BJ (cell line): ENCODE data around the gene EXOSC5. TPM values are rescaled to one million over a fixed set of nuclear protein-coding genes. Genes with fewer than 3 reads are reported as not detected.

Experiments used
- CTCF ChIA-PET: fragments of 350-600 bp; formaldehyde crosslinking; extraction: SDS; loops from one replicate; lab custom pipeline; 2021; ENCODE audit warnings: antibody characterized with exemption, inconsistent platforms; lab: Yijun Ruan, JAX
- POLR2A ChIA-PET: fragments of 300-600 bp; sonication (Branson Sonifier 250); formaldehyde crosslinking; extraction: SDS; loops from one replicate; lab custom pipeline; 2021; ENCODE audit warnings: antibody characterized with exemption; lab: Charles Lee
- DNase-seq: peaks from one replicate; pipeline ENCODE4 v3.0.0-alpha.2; 2011; ENCODE audit warnings: low read depth
- H3K27me3 ChIP-seq: 2 replicates; pipeline ENCODE4 v1.6.0; 2011; ENCODE audit warnings: low read length; ENCODE audit not compliant: control insufficient read depth, insufficient read depth
- H3K36me3 ChIP-seq: 2 replicates; pipeline ENCODE4 v1.5.1; 2011; ENCODE audit warnings: low read length; ENCODE audit not compliant: control insufficient read depth, insufficient read depth
- H3K4me3 ChIP-seq: 2 replicates; pipeline ENCODE4 v1.5.1; 2011; ENCODE audit warnings: low read depth, mild to moderate bottlenecking, control low read depth, low read length
- CTCF ChIP-seq: IDR thresholded peaks from 2 replicates; pipeline ENCODE4 v1.5.1; 2011; ENCODE audit warnings: low read depth, mild to moderate bottlenecking, control low read depth, inconsistent platforms, low read length, moderate library complexity; ENCODE audit not compliant: insufficient read depth
- polyA plus RNA-seq: library from polyadenylated mRNA; depleted of rRNA; stranded (reverse); fragments of >200 nt; gene quantifications from 2 replicates; pipeline ENCODE4 v1.2.3, GENCODE V29; 2011

Gene EXOSC5
- polyA plus RNA-seq, 1 experiment = 24.7 TPM

- POLR2A ChIA-PET = no interaction called here
Measured at GRCh38 chr19:41354343-41354953, 42.7 kb downstream of the EXOSC5 start.

GRCh38 chr19:41353466-41354342, 43.5 kb downstream of the EXOSC5 start, which contains the start of gene TGFB1:
Gene TGFB1 (minus strand): TSS chr19:41353922. CDS start chr19:41353044, 878 bp downstream.
- POLR2A ChIA-PET = interaction anchor here (0.6 kb wide), 2 partner anchors 10 to 74 kb away, joined by 5 to 13 read pairs; partner anchors contain the start of genes B3GNT8 and B9D2
- Histone ChIP-seq H3K36me3 (no peaks in the 10 kb centered on the region), H3K27me3 (no peaks in the 10 kb centered on the region), H3K4me3 (peak within 1 kb of the TSS; percentile 96)
- peak; percentile 96 for TF ChIP-seq CTCF
- peak; percentile 25 for DNase-seq
- CTCF ChIA-PET = interaction anchor here (0.5 to 6.4 kb wide), 16 partner anchors 10 to 149 kb away, joined by 3 to 69 read pairs (median 7); partner anchors contain the start of genes B9D2 and CCDC97

More at GRCh38 chr19:41354343-41354953, 42.7 kb downstream of the EXOSC5 start:
- Histone ChIP-seq H3K36me3 (no peaks in the 10 kb centered on the region), H3K27me3 (no peaks in the 10 kb centered on the region), H3K4me3 (peak overlapping the region; percentile 96)
- no peak for DNase-seq
- TF ChIP-seq CTCF = no peak
- CTCF ChIA-PET = interaction anchor here (0.6 to 6.4 kb wide), 6 partner anchors 9 to 150 kb away, joined by 3 to 69 read pairs (median 5); partner anchors contain the start of gene B9D2

- Histone ChIP-seq H3K36me3 (peaks cover 2% of the 10 kb centered on the region), H3K27me3 (no peaks in the 10 kb centered on the region), H3K4me3 (peak overlapping the region; percentile 96)
- ChIA-PET CTCF (interaction anchor here (0.5 to 6.4 kb wide), 20 partner anchors 11 to 149 kb away, joined by 3 to 69 read pairs (median 4); partner anchors contain the start of genes AXL, B3GNT8, B9D2 and CCDC97), POLR2A (interaction anchor here (0.6 to 0.9 kb wide), 4 partner anchors 11 to 74 kb away, joined by 5 to 17 read pairs (median 10); partner anchors contain the start of genes B3GNT8 and B9D2)
- peak; percentile 81 for TF ChIP-seq CTCF
- no peak for DNase-seq
Measured at GRCh38 chr19:41352609-41353465, 44.3 kb downstream of the EXOSC5 start.

- ChIA-PET CTCF (interaction anchor here (0.7 to 6.4 kb wide), 17 partner anchors 11 to 148 kb away, joined by 3 to 69 read pairs (median 6); partner anchors contain the start of genes AXL, B3GNT8, B9D2 and CCDC97), POLR2A (interaction anchor here (0.9 kb wide), 1 partner anchor 12 kb away, joined by 8 read pairs; the partner anchor contains the start of gene B9D2)
- DNase-seq = no peak
- no peak for TF ChIP-seq CTCF
- Histone ChIP-seq H3K4me3 (peak overlapping the region; percentile 96), H3K27me3 (no peaks in the 10 kb centered on the region), H3K36me3 (peaks cover 2% of the 10 kb centered on the region)
Measured at GRCh38 chr19:41352279-41352608, 44.9 kb downstream of the EXOSC5 start.
